Esophagus muscularis mucosa (tissue), 4 donors: ENCODE results near the gene NFATC1.

Source experiments
- EP300 ChIP-seq: sonication (generic); formaldehyde crosslinking; IDR thresholded peaks from one replicate; pipeline ENCODE4 v1.6.1; 2017; ENCODE audit warnings: antibody characterized with exemption
- POLR2A ChIP-seq: fragments of 450-650 bp; IDR thresholded peaks from one replicate; pipeline ENCODE4 v1.6.1; 2017; ENCODE audit warnings: antibody characterized with exemption, moderate library complexity, mild to moderate bottlenecking, low read depth
- POLR2AphosphoS5 ChIP-seq, 2 donors: sonication (generic); formaldehyde crosslinking; IDR thresholded peaks; one replicate each; pipeline ENCODE4 v1.6.1; 2017; ENCODE audit warnings: antibody characterized with exemption in 2 of 2
- TF ChIP-seq, protein P1 (sequence below), 3 experiments: fragments of 200-600 bp in 2 of 3; fragments of 450-650 bp in 1 of 3; sonication (generic) in 2 of 3; IDR thresholded peaks; one replicate each; pipeline ENCODE4 v1.5.1; 2017 to 2019; ENCODE audit warnings: antibody characterized with exemption in 3 of 3, mild to moderate bottlenecking in 2 of 3, moderate library complexity in 1 of 3

GRCh38 chr18:79397247-79397829 lies 1.6 kb downstream of the NFATC1 start:
- TF ChIP-seq, protein P1, sequence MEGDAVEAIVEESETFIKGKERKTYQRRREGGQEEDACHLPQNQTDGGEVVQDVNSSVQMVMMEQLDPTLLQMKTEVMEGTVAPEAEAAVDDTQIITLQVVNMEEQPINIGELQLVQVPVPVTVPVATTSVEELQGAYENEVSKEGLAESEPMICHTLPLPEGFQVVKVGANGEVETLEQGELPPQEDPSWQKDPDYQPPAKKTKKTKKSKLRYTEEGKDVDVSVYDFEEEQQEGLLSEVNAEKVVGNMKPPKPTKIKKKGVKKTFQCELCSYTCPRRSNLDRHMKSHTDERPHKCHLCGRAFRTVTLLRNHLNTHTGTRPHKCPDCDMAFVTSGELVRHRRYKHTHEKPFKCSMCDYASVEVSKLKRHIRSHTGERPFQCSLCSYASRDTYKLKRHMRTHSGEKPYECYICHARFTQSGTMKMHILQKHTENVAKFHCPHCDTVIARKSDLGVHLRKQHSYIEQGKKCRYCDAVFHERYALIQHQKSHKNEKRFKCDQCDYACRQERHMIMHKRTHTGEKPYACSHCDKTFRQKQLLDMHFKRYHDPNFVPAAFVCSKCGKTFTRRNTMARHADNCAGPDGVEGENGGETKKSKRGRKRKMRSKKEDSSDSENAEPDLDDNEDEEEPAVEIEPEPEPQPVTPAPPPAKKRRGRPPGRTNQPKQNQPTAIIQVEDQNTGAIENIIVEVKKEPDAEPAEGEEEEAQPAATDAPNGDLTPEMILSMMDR (IDR thresholded peaks at IDR 0.05) = no peak
- TF ChIP-seq POLR2AphosphoS5 (IDR thresholded peaks at IDR 0.05) (no peak), POLR2A (no peak), EP300 (no peak)
